ENCODE data around the gene FHL1.
"Not testable (repeated sequence)": the region's sequence is repeated elsewhere in the genome, so short reads cannot be mapped to it uniquely, and the experiment has no call there.

FHL1 gene

GRCh38 chrX:136211766-136212556 is 64.6 kb downstream of the FHL1 start:
- DNase-seq = no peak

GRCh38 chrX:136212557-136213111 is 65.3 kb downstream of the FHL1 start:
- no peak for DNase-seq

- DNase-seq = no peak
These were observed 67.2 kb downstream of the FHL1 start for GRCh38 chrX:136214551-136214950.

- DNase-seq = no peak
These were observed 68.2 kb downstream of the FHL1 start for GRCh38 chrX:136215559-136215958.

- DNase-seq = no peak
These were observed 72.6 kb downstream of the FHL1 start for GRCh38 chrX:136219893-136220292.

- no peak for DNase-seq
These were observed 73.2 kb downstream of the FHL1 start for GRCh38 chrX:136220540-136220939.

- no peak for DNase-seq
These were observed 73.6 kb downstream of the FHL1 start for GRCh38 chrX:136220951-136221350.

- no peak for DNase-seq
These were observed 74.6 kb downstream of the FHL1 start for GRCh38 chrX:136221851-136222513.

- DNase-seq = no peak
These were observed 79.7 kb downstream of the FHL1 start for GRCh38 chrX:136227074-136227473.

GRCh38 chrX:136227948-136228838 is 80.9 kb downstream of the FHL1 start:
- no peak for DNase-seq

- DNase-seq = no peak
These were observed 81.5 kb downstream of the FHL1 start for GRCh38 chrX:136228839-136229207.

- no peak for DNase-seq
These were observed 89.7 kb downstream of the FHL1 start for GRCh38 chrX:136237074-136237473.

GRCh38 chrX:136237849-136238248 is 90.5 kb downstream of the FHL1 start:
- DNase-seq = not testable (repeated sequence)

- no peak for DNase-seq
These were observed 98.9 kb downstream of the FHL1 start for GRCh38 chrX:136246201-136246600.

- no peak for DNase-seq
These were observed 103.1 kb downstream of the FHL1 start for GRCh38 chrX:136250191-136251040.

- peak; percentile 6 to 27 for DNase-seq
These were observed 104.0 kb downstream of the FHL1 start, which contains the start of gene MAP7D3 for GRCh38 chrX:136251041-136251991. MAP7D3 (minus strand) TSS chrX:136251400; CDS start chrX:136251358, 42 bp downstream.

GRCh38 chrX:136255541-136255940 is 108.2 kb downstream of the FHL1 start:
- DNase-seq = no peak

GRCh38 chrX:136256026-136256425 is 108.7 kb downstream of the FHL1 start:
- no peak for DNase-seq

GRCh38 chrX:136258951-136259350 is 111.6 kb downstream of the FHL1 start:
- no peak for DNase-seq

- DNase-seq = no peak
These were observed 112.2 kb downstream of the FHL1 start for GRCh38 chrX:136259543-136259942.

- DNase-seq = no peak
These were observed 113.4 kb downstream of the FHL1 start for GRCh38 chrX:136260776-136261175.

Measured in NCI-H2081 (cell line).